ENCODE data around the gene RIOK2. TPM values are rescaled to one million over a fixed set of nuclear protein-coding genes. Genes with fewer than 3 reads are reported as not detected.

The RIOK2 gene
- polyA plus RNA-seq, 3 donors, result 32.7 to 44.3 (median 37.5) TPM

- DNase-seq, result no peak
These were observed 48.4 kb downstream of the RIOK2 start for GRCh38 chr5:97134634-97135033.

DNA sequence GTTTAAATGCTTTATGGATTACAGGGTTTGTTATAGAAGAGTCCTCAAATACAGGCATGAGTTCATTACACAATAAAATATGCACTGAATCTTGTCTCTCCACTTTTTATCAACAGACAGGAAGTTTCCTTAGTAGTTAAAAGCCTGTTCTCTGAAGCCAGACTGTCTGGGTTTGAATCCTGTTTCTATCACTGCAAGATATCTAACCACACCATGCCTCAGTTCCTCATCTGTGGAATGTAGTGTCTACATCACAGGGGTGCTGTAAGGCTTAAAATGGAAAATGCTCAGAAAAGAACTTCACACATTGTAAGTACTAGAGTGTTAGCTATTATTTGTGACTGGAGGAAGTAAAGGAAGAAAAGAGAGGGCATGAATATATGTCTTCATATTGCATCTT lies 49.9 kb downstream of the RIOK2 start:
- DNase-seq, result no peak

GRCh38 chr5:97131921-97132320 lies 51.1 kb downstream of the RIOK2 start:
- no peak for DNase-seq

DNA sequence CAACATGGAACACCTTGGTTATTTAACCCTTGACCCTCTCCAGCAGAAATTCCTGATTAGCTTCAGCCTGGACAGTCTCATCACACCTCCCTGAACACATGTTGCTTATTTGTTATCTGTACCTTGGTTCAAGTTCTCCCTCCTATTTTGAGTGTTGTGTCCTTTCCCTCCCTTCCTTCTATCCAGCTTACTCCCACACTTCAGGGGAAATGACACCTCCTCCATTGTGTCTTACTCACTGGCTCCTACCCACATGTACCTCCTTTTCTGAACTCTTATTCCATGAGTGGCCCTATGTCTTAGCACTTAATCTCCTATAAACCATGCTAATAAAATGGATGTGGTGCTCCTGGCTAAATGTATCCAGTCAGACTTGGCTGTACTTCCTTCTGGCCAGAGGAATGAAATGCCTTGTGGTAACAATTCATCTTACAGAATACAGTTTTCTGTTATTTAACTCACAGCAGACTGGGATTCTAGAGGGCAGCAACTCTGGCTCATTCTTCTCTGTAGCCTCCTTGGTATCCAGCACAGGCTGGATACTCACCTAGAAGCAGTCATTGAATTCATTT lies 51.8 kb downstream of the RIOK2 start:
- no peak for DNase-seq

DNA sequence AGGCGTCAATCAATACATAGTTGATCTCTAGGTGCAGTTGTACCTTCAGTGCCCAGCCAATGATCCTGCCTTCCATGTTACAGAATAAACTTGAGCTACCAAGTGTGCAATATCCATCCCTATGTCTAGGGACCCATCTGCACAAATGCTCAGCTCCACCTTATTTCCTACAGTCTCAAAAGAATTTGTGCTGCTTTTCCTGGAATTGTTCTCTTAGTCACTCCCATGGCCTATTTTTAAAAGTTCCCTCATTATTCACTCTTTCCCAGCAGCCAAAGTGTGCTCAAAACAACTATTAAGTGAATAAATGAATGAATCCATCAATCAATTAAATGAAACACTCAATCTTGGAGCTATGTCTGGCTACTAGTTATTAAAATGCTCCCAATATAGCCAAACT lies 55.3 kb downstream of the RIOK2 start:
- DNase-seq, result no peak

- DNase-seq, result no peak
These were observed 57.8 kb downstream of the RIOK2 start for GRCh38 chr5:97125125-97125683.

DNA sequence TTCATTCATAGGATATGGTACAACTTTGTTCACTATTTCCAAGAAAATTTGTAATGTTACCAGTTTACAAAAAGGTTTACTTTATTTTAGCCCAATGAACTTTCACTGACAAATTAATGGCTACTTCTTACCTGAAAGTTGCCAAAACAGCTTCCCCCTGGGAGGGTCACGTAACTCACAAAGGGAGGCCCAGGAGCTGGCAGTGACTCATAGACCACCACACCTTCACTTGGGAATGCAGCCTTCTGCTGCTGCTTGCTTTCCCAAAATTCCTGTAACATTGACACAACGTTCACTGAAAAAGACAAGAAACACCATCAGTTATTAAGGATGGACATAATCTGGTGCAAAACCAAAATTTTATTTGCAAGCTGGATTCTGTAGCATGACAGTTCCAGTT lies 58.7 kb downstream of the RIOK2 start:
- DNase-seq, result no peak

DNA sequence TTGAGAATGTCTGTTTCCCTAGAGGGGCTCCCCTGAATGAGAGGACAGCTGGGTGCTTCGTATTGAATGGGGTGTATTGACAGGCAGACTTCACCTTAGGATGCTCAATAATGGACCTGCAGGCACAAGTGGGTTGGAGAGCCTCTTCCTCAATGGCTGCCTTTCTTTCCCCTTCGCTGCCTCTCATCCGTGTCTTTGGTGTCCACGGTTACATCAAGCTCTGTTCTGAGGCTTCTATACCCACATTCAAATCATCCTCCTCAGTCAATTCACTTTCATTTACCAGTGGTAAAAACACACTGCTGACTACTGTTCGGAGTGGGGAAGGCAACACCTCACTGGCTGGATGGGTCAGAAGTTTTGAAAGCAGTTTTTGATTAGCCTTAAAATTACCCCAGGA lies 61.2 kb downstream of the RIOK2 start:
- DNase-seq, result no peak

DNA sequence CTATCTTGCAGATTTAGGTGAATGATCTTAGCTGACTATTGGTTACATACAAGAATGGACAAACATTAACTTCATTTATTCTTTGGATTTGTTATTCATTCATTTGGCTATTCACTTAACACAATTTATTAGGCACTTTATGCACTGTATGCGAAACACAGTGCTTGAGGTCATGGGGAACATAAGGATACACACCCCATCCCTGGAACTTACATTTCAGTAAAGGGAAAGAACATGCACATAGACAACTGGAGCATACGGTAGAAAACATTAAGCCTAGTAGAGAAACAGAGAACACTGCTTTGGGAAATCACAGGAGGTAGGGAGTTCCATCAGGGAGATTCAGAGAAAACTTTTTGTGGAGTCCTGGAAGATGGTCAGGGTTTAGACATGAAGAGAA lies 62.9 kb downstream of the RIOK2 start:
- no peak for DNase-seq

- no peak for DNase-seq
These were observed 64.0 kb downstream of the RIOK2 start for GRCh38 chr5:97119007-97119390.

DNA sequence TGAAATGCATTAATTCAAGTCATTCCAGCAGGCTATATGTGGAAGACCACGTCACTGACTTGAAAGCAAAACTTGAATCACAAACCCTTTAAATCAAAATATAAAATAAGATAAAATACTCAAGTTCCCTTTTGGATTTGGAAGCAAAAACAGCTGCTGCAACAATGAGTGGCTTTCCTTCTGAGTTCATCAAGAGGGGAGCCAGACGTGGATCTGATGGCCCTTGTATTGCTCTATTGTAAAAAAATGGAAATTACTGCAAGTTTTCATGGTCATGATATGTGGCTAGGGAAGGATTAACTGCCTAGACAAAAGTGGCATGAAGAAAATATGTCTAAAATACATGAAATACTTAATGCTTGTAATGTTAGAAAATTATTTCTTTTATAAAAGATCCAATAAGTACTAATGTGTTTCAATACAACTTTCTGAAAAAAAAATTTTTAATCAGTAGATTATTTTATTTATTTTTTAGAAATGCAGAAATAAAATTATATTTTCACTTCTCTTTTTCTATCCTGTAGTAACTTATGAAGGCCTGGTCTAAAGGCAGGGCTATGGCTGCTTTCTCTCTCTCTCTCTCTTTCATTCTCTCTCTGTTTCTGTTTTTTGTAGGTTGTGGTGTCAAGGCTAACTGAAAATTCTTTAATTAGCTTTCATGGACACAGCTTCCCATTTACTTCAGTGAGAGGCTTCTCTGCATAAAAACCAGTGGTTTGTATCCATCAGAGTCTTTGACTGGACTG lies 64.6 kb downstream of the RIOK2 start:
- DNase-seq, result no peak

DNA sequence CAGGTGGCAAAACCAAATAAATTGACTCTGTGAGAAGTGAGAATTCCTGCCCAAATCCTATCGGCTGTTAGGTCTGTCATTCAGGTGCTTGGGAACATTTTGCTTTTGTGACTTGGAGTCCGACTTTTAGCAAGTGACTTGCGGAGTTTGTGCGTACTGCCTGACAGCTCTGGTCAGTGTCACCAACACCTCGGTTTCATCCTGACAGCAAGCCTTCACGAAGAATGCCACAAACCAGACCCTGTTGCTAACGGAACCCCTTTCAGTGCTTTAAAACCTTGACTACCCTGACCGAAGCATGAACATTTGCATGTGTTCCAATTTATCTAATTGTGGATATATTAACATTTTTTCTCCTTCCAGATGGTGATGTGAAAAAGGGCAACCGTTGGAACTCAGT lies 67.1 kb downstream of the RIOK2 start:
- DNase-seq, result no peak

DNA sequence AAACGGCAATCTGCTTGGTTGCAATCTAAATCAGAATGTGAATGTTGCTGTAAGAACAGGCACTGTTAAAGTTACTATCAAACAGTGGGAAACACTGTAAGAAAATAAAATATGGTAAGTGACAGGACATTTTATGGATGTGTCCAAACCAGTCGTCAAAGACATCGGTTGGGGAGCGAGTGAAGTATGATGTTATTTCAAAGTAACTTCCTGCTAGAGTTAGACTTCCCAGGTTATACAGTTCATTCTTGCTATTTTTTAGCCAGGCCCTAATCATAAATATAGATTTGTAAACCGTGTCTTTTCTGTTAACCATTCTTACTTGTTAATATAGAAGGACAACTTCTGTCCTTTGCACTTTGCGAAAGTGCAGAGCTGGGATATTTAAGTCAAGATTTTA lies 70.8 kb downstream of the RIOK2 start:
- peak; percentile 29 for DNase-seq

DNA sequence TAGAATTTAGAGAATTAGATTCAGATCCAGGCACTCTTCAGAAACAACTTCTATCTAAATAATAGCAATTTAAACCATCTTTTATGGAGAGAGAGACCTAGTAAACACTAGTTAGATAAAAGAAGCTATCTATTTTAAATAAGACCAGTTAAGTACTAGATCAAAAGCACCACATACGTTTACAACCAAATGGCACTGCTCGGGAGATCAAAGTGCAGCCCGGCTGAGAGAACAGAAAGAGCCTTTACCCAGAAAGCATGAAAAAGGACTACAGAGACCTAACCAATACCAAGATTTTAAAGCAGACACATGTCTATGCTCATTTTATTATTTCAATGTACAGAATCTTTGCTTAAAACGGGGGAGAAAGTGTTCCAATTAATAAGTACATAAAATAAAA lies 71.4 kb downstream of the RIOK2 start:
- peak; percentile 27 for DNase-seq

- DNase-seq, result no peak
These were observed 72.0 kb downstream of the RIOK2 start for GRCh38 chr5:97111004-97111403.

Other genes starting within 250 kb of the RIOK2 start
- 10 to 100 TPM; 21.1 to 30.7 (median 24.2) TPM for gene LNPEP, start 247.2 kb downstream of the RIOK2 start, polyA plus RNA-seq (ENCODE audit: insufficient read length in 3 of 3)
- 1 to 10 TPM; 4.1 to 4.7 (median 4.2) TPM for gene LIX1, start 40.6 kb downstream of the RIOK2 start, polyA plus RNA-seq (ENCODE audit: insufficient read length in 3 of 3)